Ascending aorta (tissue), 2 donors: ENCODE measurements around the gene GNAI2. TPM values are rescaled to one million over a fixed set of nuclear protein-coding genes. Genes with fewer than 3 reads are reported as not detected.

Experiments
- DNase-seq, 2 donors: peaks; one replicate each; pipeline ENCODE4 v3.0.0-alpha.2; 2019; ENCODE audit warnings: low spot score in 2 of 2
- H3K27ac ChIP-seq, 2 donors: fragments of 200-600 bp; sonication (generic); one replicate each; pipeline ENCODE4 v1.5.1; 2016 to 2017; ENCODE audit warnings: mild to moderate bottlenecking in 1 of 2
- H3K27me3 ChIP-seq: fragments of 200-600 bp; sonication (generic); one replicate; pipeline ENCODE4 v1.5.1; 2017
- H3K36me3 ChIP-seq, 2 donors: fragments of 200-600 bp; sonication (generic); one replicate each; pipeline ENCODE4 v1.5.1; 2016
- H3K4me1 ChIP-seq, 2 donors: fragments of 200-600 bp; sonication (generic); one replicate each; pipeline ENCODE4 v1.5.1; 2016 to 2017; ENCODE audit warnings: mild to moderate bottlenecking in 1 of 2
- H3K4me3 ChIP-seq, 2 donors: fragments of 200-600 bp; sonication (generic); one replicate each; pipeline ENCODE4 v1.5.1; 2016 to 2017; ENCODE audit warnings: mild to moderate bottlenecking in 1 of 2
- H3K9me3 ChIP-seq, 2 donors: fragments of 200-600 bp; sonication (generic); one replicate each; pipeline ENCODE4 v1.5.1; 2016
- intact Hi-C: fragments of 100-400 bp; cut with DNase I; formaldehyde crosslinking; loops from one replicate; pipeline ENCODE4 v1.15.1; 2023
- total RNA-seq: library from RNA; depleted of rRNA; stranded (reverse); fragments of >200 nt; gene quantifications from one replicate; pipeline ENCODE4 v1.1.0, GENCODE V29; 2016
- TF ChIP-seq, protein P1 (sequence below), 3 experiments: fragments of 200-600 bp in 2 of 3; fragments of 450-650 bp in 1 of 3; sonication (generic) in 2 of 3; IDR thresholded peaks; one replicate each; pipeline ENCODE4 v1.5.1; 2016 to 2019; ENCODE audit warnings: antibody characterized with exemption in 3 of 3, mild to moderate bottlenecking in 1 of 3, moderate library complexity in 1 of 3

Gene GNAI2
- total RNA-seq, 1 donor from 2014 or later: 283 TPM

DNA sequence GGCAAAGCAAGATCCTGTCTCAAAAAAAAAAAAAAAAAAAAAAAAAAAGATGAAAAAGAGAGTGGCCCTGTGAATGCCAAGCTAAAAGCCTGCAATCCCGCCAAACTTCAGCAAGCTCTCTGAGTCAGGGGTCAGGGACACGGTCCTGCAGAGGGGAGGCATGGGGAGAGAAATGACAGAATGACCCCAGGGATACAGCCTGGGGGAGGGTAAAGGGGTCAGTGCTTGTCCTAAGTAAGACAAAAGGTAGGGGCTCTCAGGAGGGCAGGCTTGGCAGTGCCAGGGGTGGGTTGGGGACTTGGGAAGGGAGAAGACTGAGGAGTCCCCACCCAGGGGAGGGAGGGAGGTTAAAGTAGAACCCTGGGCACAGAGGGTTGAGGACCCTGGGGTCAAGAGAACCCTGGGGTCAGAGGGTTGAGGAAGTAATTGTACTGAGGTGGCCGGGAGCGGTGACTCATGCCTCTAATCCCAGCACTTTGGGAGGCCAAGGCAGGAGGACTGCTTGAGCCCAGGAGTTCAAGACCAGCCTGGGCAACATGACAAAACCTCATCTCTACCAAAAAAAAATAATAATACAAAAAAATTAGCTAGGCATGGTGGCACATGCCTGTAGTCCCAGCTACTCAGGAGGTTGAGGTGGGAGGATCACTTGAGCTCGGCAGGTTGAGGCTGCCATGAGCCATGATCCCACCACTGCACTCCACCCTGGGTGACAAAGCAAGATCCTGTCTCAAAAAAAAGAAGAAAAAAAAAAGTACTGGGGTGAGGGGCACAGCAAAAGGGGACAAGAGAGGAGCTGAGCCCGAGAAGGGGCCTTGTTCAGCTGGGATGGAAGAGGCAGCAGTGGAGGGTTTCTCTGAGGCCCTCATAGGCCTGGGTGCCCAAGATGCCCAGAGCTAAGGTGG lies 27.7 kb downstream of the GNAI2 start:
- intact Hi-C loops: loop anchor here (2.0 kb wide), 2 partner anchors 25 to 35 kb away; partner anchors contain the start of genes HYAL3 and NAA80
- Histone ChIP-seq H3K4me1 (peaks cover 33 to 60% of the 10 kb centered on the region in 2 donors), H3K36me3 (peaks cover under 1 to 2% of the 10 kb centered on the region in 2 donors), H3K4me3 (peak overlapping the region in 1 of 2 donors; percentile 3), H3K27ac (peak overlapping the region; percentile 97 to 99), H3K9me3 (no peaks in the 10 kb centered on the region), H3K27me3 (no peaks in the 10 kb centered on the region)
- TF ChIP-seq, protein P1, sequence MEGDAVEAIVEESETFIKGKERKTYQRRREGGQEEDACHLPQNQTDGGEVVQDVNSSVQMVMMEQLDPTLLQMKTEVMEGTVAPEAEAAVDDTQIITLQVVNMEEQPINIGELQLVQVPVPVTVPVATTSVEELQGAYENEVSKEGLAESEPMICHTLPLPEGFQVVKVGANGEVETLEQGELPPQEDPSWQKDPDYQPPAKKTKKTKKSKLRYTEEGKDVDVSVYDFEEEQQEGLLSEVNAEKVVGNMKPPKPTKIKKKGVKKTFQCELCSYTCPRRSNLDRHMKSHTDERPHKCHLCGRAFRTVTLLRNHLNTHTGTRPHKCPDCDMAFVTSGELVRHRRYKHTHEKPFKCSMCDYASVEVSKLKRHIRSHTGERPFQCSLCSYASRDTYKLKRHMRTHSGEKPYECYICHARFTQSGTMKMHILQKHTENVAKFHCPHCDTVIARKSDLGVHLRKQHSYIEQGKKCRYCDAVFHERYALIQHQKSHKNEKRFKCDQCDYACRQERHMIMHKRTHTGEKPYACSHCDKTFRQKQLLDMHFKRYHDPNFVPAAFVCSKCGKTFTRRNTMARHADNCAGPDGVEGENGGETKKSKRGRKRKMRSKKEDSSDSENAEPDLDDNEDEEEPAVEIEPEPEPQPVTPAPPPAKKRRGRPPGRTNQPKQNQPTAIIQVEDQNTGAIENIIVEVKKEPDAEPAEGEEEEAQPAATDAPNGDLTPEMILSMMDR (IDR thresholded peaks at IDR 0.05): no peak
- no peak for DNase-seq

DNA sequence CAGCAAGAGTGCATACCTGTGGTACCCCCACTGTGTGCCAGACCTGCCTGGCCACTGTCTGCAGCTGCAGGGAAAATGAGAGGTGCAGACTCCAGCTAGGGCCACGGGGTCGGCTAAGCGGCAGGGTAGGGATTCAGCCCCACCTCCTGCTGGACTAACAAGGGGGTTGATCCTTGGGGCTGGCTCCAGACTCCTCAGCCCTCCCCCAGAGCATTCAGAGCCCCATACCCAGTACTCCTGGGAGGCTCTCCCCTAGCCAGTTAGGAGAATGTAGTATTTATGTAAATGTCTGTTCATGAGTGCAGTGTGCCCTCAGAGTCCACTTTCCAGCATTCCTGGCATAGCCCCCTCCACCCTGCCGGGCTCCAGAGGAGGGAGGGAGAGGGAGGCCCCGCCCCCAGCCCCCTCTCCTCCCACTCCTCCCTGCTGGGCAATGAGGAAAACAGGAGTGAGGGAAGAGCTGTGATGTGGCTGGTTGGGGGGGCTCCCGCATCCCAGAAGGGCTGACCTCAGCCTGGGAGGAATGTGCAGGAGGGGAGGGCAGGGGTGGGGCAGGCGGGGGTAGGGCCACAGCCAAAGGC lies 28.5 kb downstream of the GNAI2 start:
- Histone ChIP-seq H3K27ac (peak overlapping the region; percentile 97 to 99), H3K9me3 (no peaks in the 10 kb centered on the region), H3K4me1 (peaks cover 35 to 64% of the 10 kb centered on the region in 2 donors), H3K27me3 (no peaks in the 10 kb centered on the region), H3K4me3 (peak overlapping the region in 1 of 2 donors; percentile 3), H3K36me3 (no peaks in the 10 kb centered on the region)
- TF ChIP-seq, protein P1 (IDR thresholded peaks at IDR 0.05): no peak
- intact Hi-C loops: loop anchor here (2.0 kb wide), 2 partner anchors 26 to 34 kb away; partner anchors contain the start of genes HYAL3 and NAA80
- DNase-seq: peak; percentile 69 to 95

DNA sequence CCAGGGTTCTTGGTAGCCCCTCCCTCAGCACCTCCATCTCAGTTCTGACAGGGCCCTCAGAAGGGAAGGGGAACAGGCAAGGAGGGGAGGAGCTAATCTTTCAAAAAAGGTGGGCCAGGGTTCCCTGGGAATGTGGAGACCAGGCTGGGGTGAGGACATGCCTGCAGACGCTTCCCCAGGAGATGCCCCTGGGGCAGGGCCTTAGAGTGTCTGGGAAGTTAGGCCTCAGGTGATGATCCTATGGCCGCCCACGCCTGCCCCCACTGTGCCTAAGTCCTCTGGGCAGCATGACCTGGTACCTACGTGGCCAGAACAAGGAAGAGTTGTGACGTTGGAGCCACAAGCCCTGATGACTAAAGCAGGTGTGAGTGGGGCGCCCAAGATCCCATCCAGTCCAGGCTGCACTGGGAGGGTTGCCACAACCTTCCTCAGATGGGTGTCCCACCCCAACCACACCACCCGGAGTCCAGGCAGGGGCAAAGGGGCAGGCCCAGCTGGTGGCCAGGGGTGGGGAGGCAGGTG lies 29.0 kb downstream of the GNAI2 start:
- no peaks in the 10 kb centered on the region for H3K9me3 ChIP-seq
- DNase-seq: no peak
- H3K4me1 ChIP-seq: peaks cover 33 to 66% of the 10 kb centered on the region in 2 donors
- TF ChIP-seq, protein P1 (IDR thresholded peaks at IDR 0.05): no peak
- H3K27ac ChIP-seq: peak overlapping the region; percentile 97 to 99
- no peak overlapping the region for H3K4me3 ChIP-seq
- intact Hi-C loops: loop anchor here (2.0 kb wide), 2 partner anchors 26 to 34 kb away; partner anchors contain the start of genes HYAL3 and NAA80
- H3K36me3 ChIP-seq: no peaks in the 10 kb centered on the region
- no peaks in the 10 kb centered on the region for H3K27me3 ChIP-seq

DNA sequence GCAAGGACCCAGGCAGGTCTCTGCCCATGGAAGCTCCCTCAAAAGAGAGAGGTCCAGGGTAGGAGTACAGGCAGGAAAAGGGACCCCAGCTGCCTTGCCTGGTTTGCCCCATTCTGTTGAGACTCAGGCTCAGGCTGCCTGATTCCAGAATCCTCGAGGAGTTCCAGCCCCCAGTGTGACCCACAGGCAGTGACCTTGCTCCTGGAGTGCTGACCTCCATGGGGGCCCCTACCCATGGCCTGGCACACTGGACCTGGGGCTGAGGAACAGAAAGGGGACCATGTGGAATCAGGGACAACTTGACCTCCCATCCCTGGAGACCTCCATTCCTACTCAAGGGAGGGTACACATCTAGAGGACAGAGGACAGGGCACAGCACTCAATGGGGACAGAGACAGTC lies 29.6 kb downstream of the GNAI2 start:
- H3K4me1 ChIP-seq: peaks cover 33 to 68% of the 10 kb centered on the region in 2 donors
- TF ChIP-seq, protein P1 (IDR thresholded peaks at IDR 0.05): no peak
- no peaks in the 10 kb centered on the region for H3K27me3 ChIP-seq
- peak overlapping the region in 1 of 2 donors; percentile 70 for H3K4me3 ChIP-seq
- H3K27ac ChIP-seq: peak overlapping the region; percentile 97 to 99
- no peaks in the 10 kb centered on the region for H3K36me3 ChIP-seq
- intact Hi-C loops: loop anchor here (2.0 kb wide), 2 partner anchors 27 to 33 kb away; partner anchors contain the start of genes HYAL3 and NAA80
- no peaks in the 10 kb centered on the region for H3K9me3 ChIP-seq
- no peak for DNase-seq

DNA sequence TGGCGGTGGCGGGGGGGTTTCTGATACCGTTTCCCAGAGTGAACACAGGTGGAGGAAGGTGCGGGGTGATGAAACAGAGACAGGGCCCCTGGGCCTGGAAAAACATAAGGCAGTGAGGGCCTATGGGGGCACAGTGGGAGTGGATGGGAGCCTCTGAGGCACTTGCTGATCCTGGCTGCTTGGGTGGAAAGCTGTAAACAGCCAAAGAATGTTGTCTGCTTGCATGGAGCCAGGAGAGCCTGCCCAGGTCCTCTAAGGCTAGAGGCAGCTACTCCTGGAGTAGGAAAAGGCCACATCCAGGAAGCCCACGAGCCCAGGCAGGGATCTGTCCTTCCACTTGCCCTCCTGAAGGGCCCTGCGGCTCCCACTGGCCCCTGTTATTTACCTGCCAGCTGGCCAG lies 30.0 kb downstream of the GNAI2 start:
- Histone ChIP-seq H3K27ac (peak overlapping the region; percentile 97 to 99), H3K4me1 (peaks cover 28 to 65% of the 10 kb centered on the region in 2 donors), H3K27me3 (no peaks in the 10 kb centered on the region), H3K4me3 (peak overlapping the region in 1 of 2 donors; percentile 70), H3K9me3 (no peaks in the 10 kb centered on the region), H3K36me3 (no peaks in the 10 kb centered on the region)
- TF ChIP-seq, protein P1 (IDR thresholded peaks at IDR 0.05): no peak
- intact Hi-C loops: no loop called here
- DNase-seq: no peak
